CMK (cell line): Measurements from ENCODE around the gene PSMA3.

Experiments
- DNase-seq: peaks from one replicate; pipeline ENCODE4 v3.0.0-alpha.2; 2010; ENCODE audit warnings: low read depth

Gene PSMA3

GRCh38 chr14:58272588-58273372 lies 28.1 kb downstream of the PSMA3 start:
- no peak for DNase-seq

- DNase-seq = no peak
Measured at GRCh38 chr14:58274881-58275280, 30.2 kb downstream of the PSMA3 start.

DNA sequence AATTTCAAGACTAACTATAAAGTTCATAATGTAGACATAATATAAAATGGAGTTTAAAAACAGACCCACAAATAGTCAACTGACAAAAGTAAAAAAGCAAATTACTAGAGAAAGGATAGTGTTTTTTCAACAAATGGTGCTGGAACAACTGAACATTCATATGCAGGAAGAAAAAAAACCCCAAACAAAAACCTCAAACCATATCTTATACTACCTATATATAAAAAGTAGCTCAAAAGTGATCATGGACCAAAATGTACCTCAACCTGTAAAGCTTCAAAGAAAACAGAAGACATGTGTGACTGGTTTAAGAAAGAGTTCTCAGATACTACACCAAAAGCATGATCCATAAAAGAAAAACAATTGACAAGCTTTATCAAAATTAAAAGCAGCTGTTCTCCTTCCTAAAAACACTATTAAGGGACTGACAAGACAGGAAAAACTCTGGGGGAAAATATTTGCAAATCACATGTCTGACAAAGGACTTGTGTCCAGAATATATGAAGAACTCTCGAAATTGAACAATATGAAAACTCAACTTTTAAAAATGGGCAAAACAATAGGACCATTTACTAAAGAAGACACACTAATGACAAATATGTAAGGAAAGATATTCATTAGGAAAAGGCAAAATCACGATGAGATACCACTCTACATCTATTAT lies 31.0 kb downstream of the PSMA3 start:
- no peak for DNase-seq

DNA sequence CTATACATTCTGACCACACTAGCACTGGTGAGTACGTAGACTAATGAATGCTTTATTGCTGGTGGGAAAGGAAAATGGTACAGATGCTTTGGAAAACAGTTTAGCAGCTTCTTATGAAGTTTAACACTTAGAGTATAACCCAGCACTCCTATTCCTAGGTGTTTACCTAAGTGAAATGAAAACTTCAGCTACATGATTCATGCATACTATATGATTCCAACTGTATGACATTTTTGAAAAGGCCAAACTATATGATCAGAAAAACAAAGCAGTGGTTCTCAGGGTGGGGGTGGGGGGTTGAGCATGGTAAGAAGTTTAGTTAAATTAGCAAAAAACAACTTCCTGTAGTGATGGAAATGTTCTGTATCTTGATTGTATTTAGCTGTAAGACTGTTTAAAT lies 31.6 kb downstream of the PSMA3 start:
- no peak for DNase-seq

- no peak for DNase-seq
Measured at GRCh38 chr14:58278177-58278576, 33.5 kb downstream of the PSMA3 start.

DNA sequence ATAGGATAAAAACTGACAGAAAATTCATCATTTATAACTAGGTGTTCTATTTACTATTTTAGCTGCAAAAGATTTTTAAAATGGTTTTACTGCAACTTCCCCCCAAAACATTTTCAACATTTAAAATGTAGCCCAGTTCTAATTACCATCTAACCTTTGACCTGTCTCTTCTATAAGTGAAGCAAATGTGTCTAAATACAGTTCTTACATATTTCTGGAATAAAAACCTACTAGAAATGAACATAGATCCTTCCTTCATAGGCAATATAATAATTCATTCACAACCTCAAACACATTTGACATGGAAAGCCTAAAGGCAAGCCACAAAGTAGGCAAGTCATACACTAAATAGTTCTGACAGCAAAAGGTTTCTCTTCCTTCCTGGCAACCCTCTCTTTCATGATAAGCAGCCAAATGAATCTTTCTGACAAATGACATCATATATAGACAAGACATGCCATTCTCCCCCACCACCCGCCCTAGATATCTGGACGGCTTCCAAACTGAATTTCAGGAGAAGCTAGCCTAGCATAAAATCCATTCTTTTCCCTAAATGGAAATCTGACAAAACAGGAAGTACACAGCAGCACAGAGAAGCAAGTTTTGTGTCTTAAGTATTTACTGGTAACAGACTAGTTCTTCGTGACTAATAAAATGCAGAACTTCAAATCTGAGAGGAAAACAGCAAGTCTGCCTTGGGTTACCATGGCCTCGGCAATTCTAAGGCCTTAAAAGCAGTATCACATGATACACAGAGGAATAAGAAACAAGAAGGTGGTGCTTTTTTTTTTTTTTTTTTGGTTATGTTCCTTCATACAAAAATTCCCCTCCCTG lies 36.5 kb downstream of the PSMA3 start:
- no peak for DNase-seq

GRCh38 chr14:58281969-58282368 lies 37.3 kb downstream of the PSMA3 start:
- DNase-seq = no peak

- DNase-seq = no peak
Measured at GRCh38 chr14:58282925-58283593, 38.4 kb downstream of the PSMA3 start.

DNA sequence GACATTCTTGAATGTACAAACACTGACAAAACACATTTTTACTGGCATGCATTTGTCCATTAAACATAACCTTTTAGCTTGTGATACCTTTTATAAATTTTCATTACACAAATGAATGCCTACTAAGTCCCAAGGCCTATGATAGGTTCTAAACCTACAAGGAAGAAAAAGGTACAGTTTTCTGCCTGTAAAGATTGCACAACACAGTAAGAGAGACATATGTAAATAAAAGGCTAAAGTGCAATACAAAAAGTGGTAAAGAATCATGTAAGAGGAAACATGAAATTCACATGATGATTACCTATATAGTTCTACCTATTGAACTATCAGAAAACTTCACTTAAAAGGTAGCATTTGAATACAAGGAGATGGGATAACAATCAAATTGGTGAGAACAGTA lies 39.1 kb downstream of the PSMA3 start:
- DNase-seq = no peak

GRCh38 chr14:58285132-58285531 lies 40.5 kb downstream of the PSMA3 start:
- DNase-seq = no peak

- no peak for DNase-seq
Measured at GRCh38 chr14:58287607-58288042, 43.0 kb downstream of the PSMA3 start.

DNA sequence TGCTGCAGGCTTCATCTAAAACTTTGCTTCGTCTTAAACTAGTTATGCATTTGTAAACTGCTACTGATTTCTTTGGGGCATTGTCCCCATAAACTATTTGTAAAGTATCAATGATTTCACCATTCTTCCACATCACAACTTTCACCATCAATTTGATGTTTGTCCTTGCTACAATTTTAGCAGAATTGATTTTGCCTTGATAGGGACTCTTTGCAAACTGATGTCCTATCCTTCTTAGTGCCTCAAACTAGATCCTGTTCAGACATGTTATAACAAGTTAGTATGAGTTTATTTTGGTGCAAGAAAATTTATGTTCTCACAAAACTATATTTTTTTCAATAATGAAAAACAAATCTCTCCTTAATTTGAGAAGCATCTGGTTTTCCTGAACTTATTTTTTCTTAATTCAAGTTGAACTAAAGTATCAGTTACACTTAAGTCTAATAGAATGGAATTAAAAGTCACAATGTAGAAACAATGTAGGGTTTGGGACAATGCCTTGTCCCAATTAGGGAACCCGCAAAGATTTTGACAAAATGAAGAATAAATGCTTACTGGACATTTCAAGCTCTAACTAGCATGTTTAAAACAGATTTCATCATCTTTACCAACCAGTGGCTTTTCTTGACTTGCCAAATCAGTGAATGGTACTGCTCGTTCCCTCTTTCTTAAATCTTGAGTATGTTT lies 43.6 kb downstream of the PSMA3 start:
- DNase-seq = no peak

- DNase-seq = no peak
Measured at GRCh38 chr14:58291646-58292045, 47.0 kb downstream of the PSMA3 start.

DNA sequence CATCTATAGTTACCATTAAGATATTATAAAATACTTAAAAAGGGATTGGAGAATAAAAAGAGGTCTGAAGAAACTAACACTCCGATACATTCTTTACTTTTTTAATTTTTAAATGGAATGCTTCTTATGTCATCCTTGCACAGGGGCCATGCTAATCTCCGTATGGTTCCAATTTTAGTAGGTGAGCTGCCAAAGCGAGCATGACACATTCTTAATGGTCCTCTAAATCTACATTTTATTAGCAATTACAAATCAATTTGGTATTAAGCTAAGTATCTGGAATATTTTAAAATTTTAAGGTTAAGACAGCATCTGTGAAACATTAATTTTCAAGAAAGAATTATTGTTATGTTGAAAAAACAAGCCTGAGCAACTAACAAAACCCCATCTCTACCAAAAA lies 47.5 kb downstream of the PSMA3 start:
- no peak for DNase-seq

GRCh38 chr14:58294201-58294600 lies 49.6 kb downstream of the PSMA3 start:
- no peak for DNase-seq

DNA sequence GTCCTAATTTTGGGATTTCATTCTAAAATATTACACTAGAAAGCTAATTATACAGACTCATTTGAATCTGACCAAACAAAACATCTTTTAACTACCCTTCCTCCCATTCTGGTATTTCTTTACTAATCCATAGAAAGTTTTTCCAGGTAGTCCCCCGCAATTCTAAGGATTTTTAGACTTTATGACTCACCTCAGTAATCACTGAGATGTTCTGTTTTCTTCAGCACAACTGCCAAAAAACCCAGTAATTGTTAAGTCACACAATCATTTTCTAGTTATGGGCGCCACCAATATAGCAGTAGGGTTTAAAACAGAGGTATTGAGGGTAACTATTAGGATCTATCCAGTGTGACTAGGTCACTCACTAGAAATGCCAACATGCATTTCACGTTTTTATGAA lies 52.1 kb downstream of the PSMA3 start:
- no peak for DNase-seq

DNA sequence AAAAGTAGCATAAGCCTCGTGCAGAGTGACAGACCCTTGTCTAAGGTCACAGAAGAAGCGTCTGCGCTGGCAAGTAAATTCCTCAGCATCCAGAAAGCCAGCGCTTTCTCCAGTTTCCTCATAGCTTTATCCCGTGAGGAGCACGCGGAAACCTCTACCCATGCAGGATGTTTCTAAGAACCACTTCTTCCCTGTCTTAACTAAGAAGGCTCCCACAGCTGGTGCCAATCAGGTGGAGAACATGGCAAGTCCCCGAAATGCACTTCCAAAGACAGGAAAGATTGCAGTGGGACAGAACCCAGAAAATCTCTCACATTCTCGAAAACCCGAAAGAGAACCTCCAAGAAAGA lies 52.7 kb downstream of the PSMA3 start:
- DNase-seq = no peak

GRCh38 chr14:58297762-58298476 lies 53.3 kb downstream of the PSMA3 start:
- peak; percentile 89 for DNase-seq

DNA sequence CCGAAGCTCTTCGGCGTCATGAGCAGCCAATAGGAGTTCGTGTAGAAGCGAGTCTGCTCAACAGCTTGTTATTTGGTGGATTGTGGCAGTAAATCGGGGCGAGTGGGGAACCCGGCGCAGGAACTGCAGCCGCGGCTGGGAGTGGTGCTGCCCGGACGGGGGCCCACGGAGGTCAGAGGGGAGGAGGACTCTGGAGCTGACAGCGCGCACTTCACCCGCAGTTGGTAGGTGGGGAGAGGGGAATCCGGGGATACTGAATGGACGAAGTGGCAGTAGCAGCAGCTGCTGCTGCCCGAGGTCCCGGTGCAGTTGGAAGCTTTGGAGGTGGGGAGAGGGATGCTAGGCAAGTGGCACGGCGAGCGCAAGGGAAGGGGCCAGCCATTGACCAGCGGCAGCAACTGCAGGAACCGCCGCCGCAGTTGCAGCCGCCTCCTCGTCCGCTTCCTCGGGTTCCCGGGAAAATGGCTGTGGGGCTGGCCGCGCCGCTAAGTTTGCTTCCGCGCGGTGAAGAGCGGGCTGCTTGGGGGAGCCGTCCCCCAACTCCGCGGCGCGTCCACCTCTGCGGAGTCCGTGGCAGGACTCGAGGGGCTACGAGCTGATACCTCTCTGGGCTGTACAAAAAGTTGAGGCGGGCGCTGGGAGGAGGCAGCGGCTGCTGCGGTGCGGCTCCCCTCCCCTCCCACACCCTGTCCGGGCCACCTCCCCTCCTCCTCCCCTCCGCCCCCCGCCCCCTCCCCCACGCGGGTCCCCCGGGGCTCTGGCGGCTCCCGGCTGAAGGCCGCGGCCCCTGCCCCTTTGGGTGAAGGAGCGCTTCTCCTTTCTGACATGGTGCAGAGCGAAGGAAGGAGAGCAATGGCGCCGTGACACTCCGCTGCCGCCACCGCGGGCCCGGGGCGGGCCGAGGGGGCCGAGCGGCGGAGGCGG lies 54.1 kb downstream of the PSMA3 start, which contains the start of gene ARID4A:
Gene ARID4A (plus strand): TSS at position 79 of the 924 bp plus-strand sequence. CDS start 1,300 bp downstream, outside the sequence.
- no peak for DNase-seq
